Thyroid gland (tissue), 4 donors: ENCODE measurements around the gene LMX1B.

ENCODE experiments used
- CTCF ChIP-seq, 6 experiments: fragments of 200-600 bp in 3 of 6; fragments of 450-650 bp in 3 of 6; sonication (generic) in 3 of 6; IDR thresholded peaks; one replicate each; pipeline ENCODE4 v1.5.1; 2016 to 2019; ENCODE audit warnings: antibody characterized with exemption in 6 of 6, mild to moderate bottlenecking in 2 of 6, inconsistent platforms in 1 of 6, moderate library complexity in 1 of 6
- POLR2A ChIP-seq, 2 donors: fragments of 450-650 bp; IDR thresholded peaks; one replicate each; pipeline ENCODE4 v1.6.1; 2017; ENCODE audit warnings: antibody characterized with exemption in 2 of 2, mild to moderate bottlenecking in 2 of 2, moderate library complexity in 1 of 2

GRCh38 chr9:126693428-126693944 is 79.8 kb downstream of the LMX1B start:
- TF ChIP-seq CTCF (IDR thresholded peaks at IDR 0.05) = no peak
- TF ChIP-seq POLR2A (IDR thresholded peaks at IDR 0.05) = no peak
